ENCODE data around the gene NPIPA3.
"Not testable (repeated sequence)": the region's sequence is repeated elsewhere in the genome, so short reads cannot be mapped to it uniquely, and the experiment has no call there.

NPIPA3 gene

GRCh38 chr16:14742273-14743128 is 39.3 kb downstream of the NPIPA3 start, which contains the start of gene NPIPA2:
NPIPA2 (plus strand) TSS chr16:14742533; CDS start chr16:14748066, 5,533 bp downstream.
- not testable (repeated sequence) for DNase-seq

- not testable (repeated sequence) for DNase-seq
Measured at GRCh38 chr16:14773654-14774053, 70.4 kb downstream of the NPIPA3 start.

- DNase-seq: not testable (repeated sequence)
Measured at GRCh38 chr16:14775624-14776023, 72.4 kb downstream of the NPIPA3 start.

All from fibroblast of skin of back (primary cell).